Hepatocyte (in vitro differentiated cells): ENCODE results near the gene SLC6A11.

Experiments
- CTCF ChIP-seq: fragments of 200-600 bp; sonication (generic); IDR thresholded peaks from 2 replicates; pipeline ENCODE4 v1.5.1; 2016; ENCODE audit warnings: antibody characterized with exemption, mild to moderate bottlenecking; ENCODE audit not compliant: poor library complexity
- EZH2 ChIP-seq: fragments of 200-600 bp; sonication (generic); IDR thresholded peaks from 2 replicates; pipeline ENCODE4 v1.6.1; 2016; ENCODE audit warnings: antibody characterized with exemption, mild to moderate bottlenecking, borderline replicate concordance
- EZH2phosphoT487 ChIP-seq: fragments of 200-600 bp; sonication (generic); IDR thresholded peaks from one replicate; pipeline ENCODE4 v1.6.1; 2018; ENCODE audit warnings: antibody characterized with exemption, mild to moderate bottlenecking, low read depth, moderate library complexity; ENCODE audit not compliant: unreplicated experiment, severe bottlenecking

DNA sequence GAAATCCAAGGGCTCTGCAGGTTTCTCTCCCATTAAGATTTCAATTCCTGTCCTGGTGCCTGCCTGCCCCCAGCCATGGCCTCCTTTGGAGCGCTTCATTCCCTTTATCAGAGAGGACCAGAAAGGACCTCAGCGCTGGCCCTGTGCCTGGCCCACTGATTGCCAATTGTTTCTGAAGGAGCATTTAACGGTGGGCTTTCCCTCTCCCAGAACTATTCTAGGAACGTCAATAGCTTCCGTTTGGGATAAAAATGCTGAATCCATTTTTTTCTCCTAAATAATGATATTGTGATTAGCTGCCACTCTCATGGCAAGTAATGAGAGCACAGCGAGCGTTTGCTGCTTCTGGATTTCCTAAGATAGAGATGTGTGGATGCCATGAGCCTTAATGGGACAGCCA is 164.3 kb downstream of the SLC6A11 start:
- TF ChIP-seq CTCF (no peak), EZH2phosphoT487 (no peak), EZH2 (no peak)
